Endodermal cell (in vitro differentiated cells): ENCODE data around the gene GNG12. TPM values are rescaled to one million over a fixed set of nuclear protein-coding genes. Genes with fewer than 3 reads are reported as not detected.

Experiments used
- DNase-seq: peaks from one replicate; pipeline ENCODE4 v3.0.0-alpha.2; 2017
- H3K27ac ChIP-seq: 2 replicates; pipeline ENCODE4 v1.5.1; 2013; ENCODE audit warnings: mild to moderate bottlenecking, low read depth, low read length, moderate library complexity
- H3K27me3 ChIP-seq: 2 replicates; pipeline ENCODE4 v1.6.1; 2013; ENCODE audit warnings: mild to moderate bottlenecking, low read length, moderate library complexity; ENCODE audit not compliant: insufficient read depth, control insufficient read depth, poor library complexity, severe bottlenecking
- H3K36me3 ChIP-seq: 2 replicates; pipeline ENCODE4 v1.7.0; 2013; ENCODE audit warnings: mild to moderate bottlenecking, low read length, moderate library complexity; ENCODE audit not compliant: control insufficient read depth, insufficient read depth
- H3K4me1 ChIP-seq: one replicate; pipeline ENCODE4 v1.7.0; 2013; ENCODE audit warnings: low read length; ENCODE audit not compliant: control insufficient read depth, insufficient read depth
- H3K4me3 ChIP-seq: 2 replicates; pipeline ENCODE4 v1.5.1; 2013; ENCODE audit warnings: mild to moderate bottlenecking, low read length, moderate library complexity
- H3K9ac ChIP-seq: 2 replicates; pipeline ENCODE4 v1.6.1; 2013; ENCODE audit warnings: mild to moderate bottlenecking, low read length, moderate library complexity; ENCODE audit not compliant: poor library complexity, severe bottlenecking; ENCODE audit errors: extremely low read depth
- H3K9me3 ChIP-seq: 2 replicates; pipeline ENCODE4 v1.6.1; 2013; ENCODE audit warnings: mild to moderate bottlenecking, low read length, moderate library complexity; ENCODE audit not compliant: control insufficient read depth
- H3K27ac Mint-ChIP-seq: 2 replicates; pipeline ENCODE4 v1.8.0; 2020; ENCODE audit warnings: mixed read lengths
- H3K27me3 Mint-ChIP-seq: 2 replicates; pipeline ENCODE4 v1.8.0; 2021; ENCODE audit warnings: mild to moderate bottlenecking, mixed read lengths; ENCODE audit not compliant: insufficient read depth
- H3K36me3 Mint-ChIP-seq: 2 replicates; pipeline ENCODE4 v1.8.0; 2020; ENCODE audit warnings: low read depth, mixed read lengths
- H3K4me1 Mint-ChIP-seq: 2 replicates; pipeline ENCODE4 v1.8.0; 2020; ENCODE audit warnings: mixed read lengths
- H3K4me3 Mint-ChIP-seq: 2 replicates; pipeline ENCODE4 v1.8.0; 2020; ENCODE audit warnings: mild to moderate bottlenecking, moderate library complexity, mixed read lengths
- H3K9me3 Mint-ChIP-seq: 2 replicates; pipeline ENCODE4 v1.8.0; 2020; ENCODE audit warnings: mild to moderate bottlenecking, mixed read lengths
- CTCF ChIP-seq: fragments of 200-600 bp; sonication (generic); conservative IDR thresholded peaks from 2 replicates; pipeline ENCODE4 v1.5.0; 2021; ENCODE audit warnings: antibody characterized with exemption, mild to moderate bottlenecking
- WGBS, 2 experiments: methylation state at CpG; one replicate each; pipeline versions ENCODE4 v1.1.5 to v1.1.7; 2013; ENCODE audit warnings: missing lambda C conversion rate in 2 of 2, mixed read lengths in 1 of 2; ENCODE audit not compliant: insufficient coverage in 1 of 2, insufficient read length in 1 of 2; 5-methylcytosine and 5-hydroxymethylcytosine counted together
- total RNA-seq, 2 donors: library from RNA; stranded (reverse); fragmentation: NEBNext Ultra II Directional in 1 of 2; extraction: Animal tissue kit (Norgen Biotek cat#: 25700) in 1 of 2; gene quantifications; 2 replicates in 1 of 2; 3 replicates in 1 of 2; pipeline ENCODE4 v1.2.1, GENCODE V29; 2021

Gene GNG12
- total RNA-seq, 2 donors from 2014 or later = 7.7 to 9.2 TPM

GRCh38 chr1:67683766-67684525 lies 149.3 kb downstream of the GNG12 start:
- 77 to 90% methylated on average over 2 to 8 of the region's 8 CpGs for WGBS, 2 experiments

GRCh38 chr1:67683316-67683715 lies 150.0 kb downstream of the GNG12 start:
- Mint-ChIP-seq H3K36me3 (peaks cover 13% of the 10 kb centered on the region), H3K4me3 (no peak overlapping the region), H3K4me1 (peaks cover 13% of the 10 kb centered on the region), H3K27ac (no peak overlapping the region), H3K27me3 (no peaks in the 10 kb centered on the region), H3K9me3 (no peaks in the 10 kb centered on the region)
- H3K27ac ChIP-seq = no peak overlapping the region
- 96 to 100% methylated on average over 3 of the region's 3 CpGs for WGBS, 2 experiments
- no peaks in the 10 kb centered on the region for H3K27me3 ChIP-seq
- H3K9me3 ChIP-seq = no peaks in the 10 kb centered on the region
- no peak for TF ChIP-seq CTCF
- H3K9ac ChIP-seq = no peak overlapping the region
- H3K4me3 ChIP-seq = no peak overlapping the region
- H3K36me3 ChIP-seq = peaks cover 20% of the 10 kb centered on the region
- DNase-seq = no peak
- peaks cover 9% of the 10 kb centered on the region for H3K4me1 ChIP-seq

More at GRCh38 chr1:67683766-67684525, 149.3 kb downstream of the GNG12 start:
- peaks cover 26% of the 10 kb centered on the region for H3K36me3 ChIP-seq
- H3K4me1 ChIP-seq = peaks cover 13% of the 10 kb centered on the region
- Mint-ChIP-seq H3K4me1 (peaks cover 20% of the 10 kb centered on the region), H3K9me3 (no peaks in the 10 kb centered on the region), H3K27ac (no peak overlapping the region), H3K36me3 (peaks cover 18% of the 10 kb centered on the region), H3K27me3 (no peaks in the 10 kb centered on the region), H3K4me3 (no peak overlapping the region)
- peak; percentile 53 for DNase-seq
- peak overlapping the region; percentile 67 for H3K4me3 ChIP-seq
- H3K9me3 ChIP-seq = no peaks in the 10 kb centered on the region
- H3K27me3 ChIP-seq = no peaks in the 10 kb centered on the region
- H3K27ac ChIP-seq = no peak overlapping the region
- no peak overlapping the region for H3K9ac ChIP-seq
- TF ChIP-seq CTCF = no peak

- H3K36me3 ChIP-seq = peaks cover 14% of the 10 kb centered on the region
- WGBS, 2 experiments = 90 to 100% methylated on average over 2 to 3 of the region's 3 CpGs
- Mint-ChIP-seq H3K4me1 (peaks cover 10% of the 10 kb centered on the region), H3K9me3 (no peaks in the 10 kb centered on the region), H3K27ac (no peak overlapping the region), H3K36me3 (peaks cover 10% of the 10 kb centered on the region), H3K27me3 (no peaks in the 10 kb centered on the region), H3K4me3 (no peak overlapping the region)
- H3K9ac ChIP-seq = no peak overlapping the region
- no peak for DNase-seq
- H3K4me1 ChIP-seq = peaks cover 8% of the 10 kb centered on the region
- no peaks in the 10 kb centered on the region for H3K27me3 ChIP-seq
- no peak overlapping the region for H3K27ac ChIP-seq
- H3K4me3 ChIP-seq = no peak overlapping the region
- H3K9me3 ChIP-seq = no peaks in the 10 kb centered on the region
- TF ChIP-seq CTCF = no peak
These were observed 150.5 kb downstream of the GNG12 start for GRCh38 chr1:67682659-67683197.
